NCI-H2196 (cell line): Measurements from ENCODE around the gene ERCC6L2.

Source experiments
- DNase-seq: peaks from one replicate; lab custom pipeline; 2025; ENCODE audit not compliant: unreplicated experiment; lab: John Stamatoyannopoulos, UW

Gene ERCC6L2

GRCh38 chr9:95875305-95876137 lies at the start of gene ERCC6L2:
Gene ERCC6L2, plus strand, starts transcription at chr9:95875691. Its CDS starts 348 bp downstream, at chr9:95876039.
- DNase-seq = peak; percentile 96

DNA sequence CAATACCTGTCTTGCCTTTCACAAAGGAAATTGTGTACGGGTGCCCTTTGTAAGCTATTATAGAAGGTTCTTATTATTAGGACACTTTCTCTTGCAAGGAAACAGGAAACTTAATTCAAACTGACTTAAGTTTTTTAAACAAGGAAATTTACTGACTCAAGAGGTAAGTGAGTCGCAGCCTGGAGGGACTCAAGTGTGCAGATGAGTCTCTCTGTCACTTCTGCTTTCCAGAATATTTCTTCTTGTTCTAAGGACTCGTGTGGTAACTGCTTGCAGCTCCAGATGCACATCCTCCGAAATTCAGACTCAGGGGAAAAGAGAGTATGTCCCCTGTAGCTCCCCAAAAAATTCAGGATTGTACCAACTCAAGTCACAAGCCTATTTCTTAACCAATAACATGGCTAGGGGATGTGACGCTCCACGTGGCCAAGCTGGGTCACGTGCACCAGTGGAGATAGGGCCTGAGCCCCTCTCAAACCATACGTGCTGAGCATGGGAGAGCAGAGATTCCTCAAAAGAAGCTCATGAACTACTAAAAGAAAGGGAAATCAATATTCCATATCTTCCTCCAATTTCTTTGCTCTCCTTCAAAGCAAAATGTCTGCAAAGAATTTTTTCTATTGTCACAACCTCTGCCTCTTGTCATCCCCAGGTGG lies 49.2 kb upstream of the ERCC6L2 start:
- DNase-seq = no peak

GRCh38 chr9:95830768-95831167 lies 44.7 kb upstream of the ERCC6L2 start:
- DNase-seq = no peak

DNA sequence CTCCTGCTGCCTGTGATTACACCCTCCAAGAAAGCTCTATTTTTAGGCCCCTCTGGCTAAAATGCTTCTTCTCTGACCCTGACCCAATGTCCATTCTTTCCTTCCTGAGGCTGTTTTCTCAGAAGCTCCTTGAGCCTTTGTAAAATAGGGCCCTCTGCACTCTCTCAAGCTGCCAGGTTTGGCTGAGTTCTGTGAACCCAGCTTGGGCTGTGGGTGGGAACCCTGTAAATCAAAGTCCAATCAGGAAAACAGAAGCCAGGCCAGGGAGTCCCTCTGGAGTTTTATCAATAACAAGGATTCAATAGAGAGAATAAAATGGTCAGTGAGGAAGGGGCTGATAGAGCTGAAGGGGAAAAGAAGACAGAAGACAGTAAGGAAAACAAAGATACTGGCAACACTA lies 43.7 kb upstream of the ERCC6L2 start:
- DNase-seq = no peak

GRCh38 chr9:95833546-95834178 lies 41.8 kb upstream of the ERCC6L2 start:
- no peak for DNase-seq

DNA sequence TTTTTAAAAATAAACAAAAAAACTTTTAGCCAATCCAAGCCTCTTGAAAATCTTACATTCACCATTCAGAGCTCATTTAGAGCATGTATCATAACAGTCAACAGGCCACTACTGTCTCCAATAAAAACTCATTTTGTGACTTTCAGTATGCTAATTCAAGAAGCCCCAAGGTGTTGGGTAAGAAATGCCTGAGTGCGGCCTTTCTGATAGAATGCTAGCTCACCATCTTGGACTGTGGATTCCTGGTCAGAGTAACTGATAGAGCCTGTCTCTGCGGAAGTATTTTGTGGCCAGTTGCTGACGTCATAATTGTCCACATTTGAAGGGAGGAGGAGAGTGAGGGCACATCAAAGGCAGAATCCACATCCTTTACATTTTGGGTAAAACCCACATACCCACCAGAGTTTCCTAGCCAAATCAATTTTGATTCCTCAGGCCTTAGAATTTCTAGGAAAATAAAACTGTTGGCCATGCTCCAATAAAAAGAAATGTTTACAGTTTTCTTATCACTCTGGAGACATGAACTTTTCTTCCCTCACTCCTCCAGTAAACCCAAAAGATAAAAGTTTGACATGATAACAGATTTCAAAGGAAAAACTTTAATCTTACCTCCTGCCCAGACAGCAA lies 41.1 kb upstream of the ERCC6L2 start:
- no peak for DNase-seq

DNA sequence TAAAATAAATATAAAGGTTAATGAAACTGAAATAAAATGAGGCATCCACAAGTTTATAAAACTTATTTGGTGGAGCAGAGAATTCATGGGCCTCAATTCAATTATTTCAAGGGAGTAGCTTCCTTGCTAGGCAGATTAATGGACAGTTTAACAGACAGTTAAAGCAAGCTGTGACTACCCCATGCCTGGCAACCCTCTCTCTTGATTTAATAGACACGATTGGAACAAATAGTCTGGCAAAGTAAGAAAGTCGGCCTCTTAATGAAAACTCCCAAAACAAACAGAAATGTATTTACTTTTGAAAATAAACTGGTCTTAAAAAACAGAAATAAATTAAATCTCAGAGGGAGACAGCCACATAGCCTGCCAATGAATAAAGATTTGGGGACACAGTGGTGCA lies 40.1 kb upstream of the ERCC6L2 start:
- DNase-seq = no peak

DNA sequence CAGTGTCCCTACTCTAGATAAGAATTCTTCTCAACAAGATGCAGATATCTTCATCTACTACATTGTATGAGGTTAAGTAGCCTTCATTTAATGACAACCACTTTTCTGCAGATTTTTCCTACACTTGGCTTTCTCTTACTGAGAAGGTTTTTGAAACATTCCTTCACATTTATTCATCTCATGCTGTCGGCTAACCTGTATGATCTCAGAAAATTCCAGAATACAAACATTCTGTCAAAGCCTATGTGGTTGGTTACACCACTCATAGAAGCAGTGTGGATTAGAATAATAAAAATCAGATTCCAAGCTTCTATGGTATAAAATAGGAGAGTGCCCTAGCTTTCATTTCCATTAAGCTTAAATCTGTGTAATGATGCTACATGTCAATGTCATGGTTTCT lies 39.4 kb upstream of the ERCC6L2 start:
- no peak for DNase-seq

DNA sequence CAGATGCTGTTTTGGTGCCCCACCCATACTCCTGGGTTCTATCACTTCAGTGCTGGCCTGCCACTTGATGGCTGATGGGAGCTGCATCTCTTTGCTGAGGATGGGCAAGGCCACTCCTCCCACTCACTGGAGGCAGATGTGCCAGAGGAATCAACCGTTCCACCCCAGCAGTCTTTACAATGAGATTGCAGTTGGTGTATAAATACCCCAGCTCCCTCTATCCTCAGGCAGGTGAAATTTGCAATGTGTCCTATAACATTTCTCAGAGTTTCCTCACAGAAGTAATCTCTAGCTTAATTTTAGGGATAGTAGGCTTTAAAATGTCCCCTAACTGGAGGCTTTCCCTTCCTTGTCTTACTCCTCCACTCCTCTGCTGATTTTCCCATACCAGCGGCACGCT lies 36.5 kb upstream of the ERCC6L2 start:
- DNase-seq = no peak

GRCh38 chr9:95840074-95840473 lies 35.4 kb upstream of the ERCC6L2 start:
- no peak for DNase-seq

DNA sequence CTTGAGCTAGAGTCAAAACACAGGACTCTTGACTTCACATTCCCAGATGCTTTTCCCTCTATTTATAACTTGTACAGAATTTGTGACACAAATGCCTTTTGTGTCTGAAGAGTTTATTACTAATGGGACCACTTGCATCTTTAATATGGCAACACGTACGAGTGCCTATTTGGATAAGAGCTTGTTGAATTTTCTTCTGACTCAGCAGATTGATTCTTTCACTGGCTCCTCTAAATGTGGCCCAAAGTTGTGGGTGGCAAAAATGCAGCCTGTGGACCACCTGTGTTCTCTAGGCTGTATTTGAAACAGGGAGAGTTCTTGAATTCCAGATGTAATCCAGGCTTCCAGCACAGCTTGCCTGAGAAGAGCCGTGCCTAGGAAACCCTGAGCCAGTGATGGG lies 34.1 kb upstream of the ERCC6L2 start:
- DNase-seq = no peak

DNA sequence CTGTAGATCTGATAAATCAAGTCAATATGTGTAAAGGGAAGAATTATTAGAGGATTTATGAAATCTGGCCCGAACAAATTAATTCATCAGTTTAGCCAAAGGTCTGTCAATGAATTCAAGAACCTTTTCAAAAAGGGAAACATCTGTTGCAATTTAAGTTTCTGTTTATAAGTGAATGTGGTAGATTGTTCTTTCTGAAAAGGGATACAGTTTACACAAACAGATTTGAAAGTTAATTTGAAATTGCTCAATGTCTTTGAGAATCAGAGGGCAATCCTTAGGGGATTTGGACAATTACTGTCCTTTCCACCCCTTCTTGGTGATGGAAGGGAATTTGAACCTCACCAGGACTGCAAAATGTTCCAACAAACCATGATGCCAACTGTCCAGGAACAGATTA lies 29.7 kb upstream of the ERCC6L2 start:
- DNase-seq = no peak

DNA sequence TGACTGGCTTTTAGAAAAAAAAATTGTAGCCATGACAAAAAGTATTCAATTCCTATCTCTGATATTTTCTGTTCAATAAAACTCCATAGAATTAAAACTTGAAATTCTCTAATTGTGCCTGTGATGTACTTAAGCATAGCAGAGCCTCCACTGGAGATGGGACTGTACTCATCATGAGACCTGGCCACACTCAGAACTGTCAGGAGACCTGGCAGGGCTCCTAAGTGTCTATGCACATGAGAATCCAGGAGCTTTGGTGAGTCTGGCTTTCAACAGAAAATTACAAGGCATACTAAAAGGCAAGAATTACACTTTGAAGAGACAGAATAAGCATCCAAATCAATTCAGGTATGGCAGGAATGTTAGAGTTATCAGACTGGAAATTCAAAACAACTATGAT lies 26.7 kb upstream of the ERCC6L2 start:
- no peak for DNase-seq

DNA sequence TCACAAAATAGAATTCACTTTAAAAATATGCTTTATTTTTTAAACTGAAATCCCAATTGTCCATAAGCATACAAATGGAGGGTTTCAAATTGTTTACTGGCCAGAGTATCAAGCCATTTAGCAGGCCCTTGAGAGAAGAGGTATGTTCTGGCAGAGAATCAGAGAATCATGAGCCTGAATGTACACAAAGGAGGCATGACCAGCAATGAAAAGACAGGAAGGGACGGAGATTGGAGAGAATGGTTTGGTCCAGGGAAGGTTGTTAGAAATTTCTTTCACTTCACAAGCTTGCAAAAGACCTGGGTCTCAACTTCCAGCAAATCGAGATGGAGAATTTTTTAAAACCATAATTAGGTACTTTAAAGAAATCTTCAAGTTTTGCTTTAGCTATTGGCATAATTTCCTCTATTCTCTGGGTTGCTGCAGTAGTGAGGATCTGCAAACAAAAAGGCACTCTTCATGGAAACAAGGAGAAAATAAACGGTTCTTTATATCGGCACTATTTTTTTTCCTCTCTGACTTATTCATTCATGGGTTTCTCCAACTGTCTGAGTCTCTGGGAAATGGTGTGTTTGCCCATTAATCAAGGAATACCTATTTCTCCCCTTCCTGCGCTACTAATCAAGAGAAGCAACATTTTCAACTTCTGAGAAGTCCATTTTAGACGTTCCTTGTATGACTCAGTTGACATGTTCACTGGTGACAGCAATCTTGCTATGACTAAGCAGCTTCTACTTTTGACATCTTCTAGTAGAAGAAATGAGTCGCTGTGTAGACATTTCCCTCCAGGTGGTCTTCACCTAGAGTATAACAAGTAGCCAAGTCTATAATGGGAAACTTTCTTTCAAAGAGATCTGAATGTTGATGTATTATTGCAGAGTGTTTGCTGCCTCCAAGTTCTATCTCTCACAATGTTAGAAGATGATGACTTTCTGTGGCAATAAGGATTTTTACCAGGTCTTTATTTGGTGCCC lies 23.1 kb upstream of the ERCC6L2 start:
- peak; percentile 38 for DNase-seq

GRCh38 chr9:95854386-95855020 lies 21.0 kb upstream of the ERCC6L2 start:
- no peak for DNase-seq

GRCh38 chr9:95855961-95856360 lies 19.5 kb upstream of the ERCC6L2 start:
- DNase-seq = no peak

- DNase-seq = no peak
Observed at GRCh38 chr9:95857124-95857523, 18.4 kb upstream of the ERCC6L2 start.

- no peak for DNase-seq
Observed at GRCh38 chr9:95857896-95858295, 17.6 kb upstream of the ERCC6L2 start.

GRCh38 chr9:95862343-95862742 lies 13.1 kb upstream of the ERCC6L2 start:
- DNase-seq = no peak
